Measurements from ENCODE around the gene RTP5.

The RTP5 gene

GRCh38 chr2:241843321-241844065 is 26.0 kb upstream of the RTP5 start:
- no peak for DNase-seq (ENCODE audit: low spot score)

- no peak for DNase-seq (ENCODE audit: low spot score)
Observed at GRCh38 chr2:241844066-241844728, 25.3 kb upstream of the RTP5 start.

GRCh38 chr2:241844831-241845578 is 24.5 kb upstream of the RTP5 start:
- no peak for DNase-seq (ENCODE audit: low spot score)

DNA sequence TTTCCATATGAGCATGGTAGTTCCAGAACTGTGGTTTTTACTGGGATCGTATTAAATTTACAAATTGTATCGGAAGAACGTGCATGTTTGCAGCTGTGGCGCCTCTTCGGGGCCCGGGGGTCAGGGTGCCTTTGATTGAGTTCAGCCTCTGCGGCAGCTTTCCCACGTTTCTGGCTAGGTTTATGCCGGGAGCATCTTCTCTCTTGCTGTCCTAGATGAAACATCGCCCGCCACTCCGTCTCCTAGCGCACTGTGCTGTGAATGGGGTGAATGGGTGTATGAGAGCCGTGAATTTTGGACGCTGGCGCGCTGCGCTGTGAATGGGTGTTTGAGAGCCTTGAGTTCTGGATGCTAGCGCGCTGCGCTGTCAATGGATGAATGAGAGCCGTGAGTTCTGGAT is 23.1 kb upstream of the RTP5 start:
- DNase-seq (ENCODE audit: low spot score), result no peak

DNA sequence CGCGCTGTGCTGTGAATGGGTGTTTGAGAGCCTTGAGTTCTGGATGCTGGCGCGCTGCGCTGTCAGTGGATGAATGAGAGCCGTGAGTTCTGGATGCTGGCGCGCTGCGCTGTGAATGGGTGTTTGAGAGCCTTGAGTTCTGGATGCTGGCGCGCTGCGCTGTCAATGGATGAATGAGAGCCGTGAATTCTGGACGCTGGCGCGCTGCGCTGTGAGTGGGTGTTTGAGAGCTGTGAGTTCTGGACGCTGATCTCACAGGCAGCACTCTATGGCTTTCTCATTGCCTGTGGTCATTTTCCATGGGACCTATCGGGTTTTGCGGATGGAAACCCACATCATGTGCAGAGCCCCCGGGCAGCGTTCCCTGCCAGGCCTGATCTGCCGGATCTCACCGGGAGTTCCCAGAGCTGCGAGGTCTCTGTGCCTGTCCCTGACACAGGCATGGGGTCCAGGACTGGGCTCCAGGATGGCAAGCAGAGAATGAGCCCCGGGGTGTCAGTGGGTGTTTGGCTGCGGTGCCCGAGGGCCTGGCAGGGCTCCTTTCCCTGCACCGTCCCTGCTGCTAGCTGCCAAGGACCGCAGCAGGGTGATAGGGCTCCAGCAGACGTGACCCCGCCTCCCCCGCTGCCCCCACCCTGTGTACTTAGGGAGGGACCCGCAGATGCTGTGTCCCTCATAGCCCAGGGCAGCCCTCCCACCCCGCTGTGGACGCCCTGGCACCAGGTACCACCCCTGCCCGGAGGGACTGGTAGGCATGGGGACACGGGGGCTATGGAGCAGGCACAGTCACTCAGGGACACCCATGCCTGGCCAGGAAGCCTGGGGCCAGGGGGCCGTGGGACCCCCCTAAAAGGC is 20.5 kb upstream of the RTP5 start:
- DNase-seq (ENCODE audit: low spot score), result no peak

DNA sequence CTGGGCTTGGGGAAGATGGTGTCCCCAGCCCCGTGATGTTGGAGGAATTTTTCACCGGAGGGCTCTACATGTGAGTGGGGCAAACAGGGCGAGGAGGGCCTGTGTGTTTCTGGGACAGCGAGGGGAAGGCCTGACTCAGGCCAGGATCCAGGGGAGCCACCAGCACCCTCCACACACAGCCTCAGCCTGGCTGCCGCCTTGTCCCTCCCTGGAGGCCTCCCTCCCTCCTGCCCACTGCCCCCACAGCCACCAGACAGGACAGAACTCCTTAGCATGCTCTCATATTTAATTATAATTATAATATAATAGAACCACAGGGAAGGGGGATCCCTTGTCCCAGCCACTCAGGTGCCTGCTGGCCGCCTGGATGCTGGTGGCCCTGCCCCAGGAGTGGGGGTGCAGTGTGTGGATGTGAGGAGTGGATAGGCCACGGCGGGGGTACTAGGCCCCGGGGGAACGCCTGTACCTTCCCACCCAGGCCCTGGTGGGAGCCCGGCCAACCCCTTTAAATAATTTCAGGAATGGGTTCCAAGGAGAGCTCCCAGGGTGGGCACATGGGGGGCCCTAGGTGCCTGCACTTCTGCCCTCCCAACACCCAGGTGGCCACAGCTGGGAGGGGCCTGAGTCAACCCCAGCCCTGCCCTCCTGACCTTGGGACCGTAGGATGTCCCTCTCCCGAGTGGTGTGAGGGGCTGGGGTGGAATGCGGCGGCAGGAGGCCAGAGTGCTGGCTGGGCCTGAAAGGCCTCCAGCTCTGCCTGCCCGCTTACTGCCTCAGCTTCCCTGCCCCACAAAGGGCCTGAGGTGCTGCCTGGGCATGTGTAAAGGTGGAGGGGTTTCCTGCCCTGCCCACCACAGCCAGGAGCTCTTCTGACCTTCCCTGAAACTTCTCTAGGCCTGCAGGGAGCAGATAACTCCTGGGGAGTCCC is 19.6 kb upstream of the RTP5 start:
- DNase-seq (ENCODE audit: low spot score), result no peak

GRCh38 chr2:241850544-241851324 is 18.8 kb upstream of the RTP5 start:
- DNase-seq (ENCODE audit: low spot score), result no peak

- DNase-seq (ENCODE audit: low spot score), result no peak
Observed at GRCh38 chr2:241851325-241852115, 18.0 kb upstream of the RTP5 start.

GRCh38 chr2:241852116-241852980 is 17.2 kb upstream of the RTP5 start:
- no peak for DNase-seq (ENCODE audit: low spot score)

DNA sequence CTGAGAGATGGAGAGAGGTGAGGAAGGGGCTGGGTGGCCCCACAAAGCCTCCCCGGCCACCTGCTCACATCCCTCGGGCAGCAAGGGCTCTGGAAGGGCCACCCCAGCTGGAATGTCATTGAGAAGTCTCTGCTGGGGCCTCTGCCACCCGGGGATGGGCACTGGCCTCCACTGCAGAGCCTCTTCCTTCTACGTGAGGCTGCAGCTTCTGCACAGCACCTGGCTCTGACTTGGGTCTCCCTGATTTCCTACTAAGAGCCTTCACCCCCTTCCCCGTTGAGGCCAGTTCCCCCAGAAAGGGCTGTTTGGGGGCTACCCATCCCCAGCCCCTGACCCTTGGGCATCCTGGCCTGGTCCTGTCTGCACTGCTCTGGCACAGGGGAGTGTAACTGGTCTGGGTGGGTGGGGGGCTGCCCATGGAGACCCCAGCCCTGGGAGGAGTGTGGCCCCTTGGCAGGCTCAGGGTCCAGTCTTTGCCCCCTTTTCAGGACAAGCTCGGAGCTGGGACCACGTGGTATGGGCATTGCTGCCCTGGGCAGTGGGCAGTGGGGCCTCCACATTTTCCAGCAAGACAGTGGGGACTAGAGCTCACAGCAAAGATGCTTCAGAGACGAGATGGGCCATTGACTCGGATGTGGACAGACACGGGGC is 16.4 kb upstream of the RTP5 start:
- no peak for DNase-seq (ENCODE audit: low spot score)

DNA sequence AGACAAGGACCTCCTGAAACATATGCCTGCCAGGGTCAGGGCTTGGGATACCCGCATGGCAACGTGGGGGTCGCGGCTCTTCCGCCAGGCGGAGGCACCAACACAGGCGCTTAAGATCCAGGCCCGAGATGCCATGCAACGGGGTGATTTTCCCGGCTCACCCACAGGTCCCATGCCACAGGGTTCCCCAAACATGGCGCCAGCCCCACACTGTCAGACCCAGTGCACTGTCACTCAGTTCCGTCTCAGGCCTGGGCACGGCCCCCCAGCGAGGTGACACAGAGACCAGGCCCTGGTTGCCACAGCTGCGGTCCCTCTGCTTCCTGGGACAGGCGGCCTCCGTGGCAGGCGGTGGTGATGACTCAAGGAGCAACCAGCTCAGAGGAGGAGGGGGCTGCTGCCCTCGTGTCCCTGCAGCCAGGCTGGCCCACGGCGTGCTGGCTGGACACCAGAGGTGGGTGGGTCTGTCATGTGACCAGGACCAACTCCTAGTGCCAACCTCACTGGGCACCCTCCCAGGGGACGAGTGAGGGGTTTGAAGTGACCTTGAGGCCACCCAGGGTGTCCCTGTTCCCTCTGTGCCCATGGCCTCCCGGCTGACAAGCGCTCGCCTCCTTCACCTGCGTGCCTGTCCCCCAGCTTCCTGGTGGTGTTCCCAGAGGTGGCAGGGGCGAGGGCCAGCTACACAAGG is 15.7 kb upstream of the RTP5 start:
- no peak for DNase-seq (ENCODE audit: low spot score)

DNA sequence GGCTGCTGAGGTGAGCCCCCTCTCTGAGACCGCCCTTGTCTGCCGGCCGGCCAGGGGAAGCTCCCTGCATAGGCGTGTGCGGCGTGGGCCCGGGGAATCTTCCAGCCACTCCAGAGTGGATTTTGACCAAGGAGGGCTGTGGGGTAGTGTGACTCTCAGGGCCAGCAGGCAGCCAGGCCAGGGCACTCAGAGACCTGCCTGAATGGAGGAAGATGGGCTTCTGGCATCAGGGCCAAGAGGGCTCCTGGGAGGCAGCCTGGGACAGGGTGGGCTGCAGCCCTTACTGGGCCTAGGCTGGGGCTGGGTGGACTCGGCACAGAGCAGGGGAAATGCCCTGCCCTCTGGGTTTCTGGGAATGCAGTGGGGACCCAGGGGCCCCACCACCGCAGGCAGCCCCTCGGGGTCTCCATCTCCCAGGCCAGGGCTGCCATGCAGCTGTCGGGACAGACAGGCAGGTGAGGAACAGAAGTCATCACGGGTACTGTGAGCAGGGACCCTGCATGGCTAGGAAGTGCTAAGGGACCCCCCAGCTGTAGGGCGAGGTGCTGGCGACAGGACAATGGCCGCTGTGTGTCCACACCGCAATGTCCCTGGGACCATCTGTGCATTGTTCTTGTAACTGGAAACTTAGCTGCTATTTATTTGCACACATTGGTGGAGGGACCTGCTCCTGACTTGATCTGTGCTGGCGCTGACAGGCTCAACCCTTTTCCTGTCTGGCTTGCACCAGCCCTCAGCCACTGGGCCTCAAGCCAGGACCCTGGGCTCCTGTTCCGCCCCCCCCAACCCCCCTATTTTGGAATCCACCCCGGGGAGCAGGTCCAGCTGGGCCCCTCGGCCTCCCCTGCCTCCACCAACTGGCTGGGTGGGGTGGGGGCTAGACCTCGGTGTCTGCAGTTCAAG is 14.9 kb upstream of the RTP5 start:
- DNase-seq (ENCODE audit: low spot score), result no peak

DNA sequence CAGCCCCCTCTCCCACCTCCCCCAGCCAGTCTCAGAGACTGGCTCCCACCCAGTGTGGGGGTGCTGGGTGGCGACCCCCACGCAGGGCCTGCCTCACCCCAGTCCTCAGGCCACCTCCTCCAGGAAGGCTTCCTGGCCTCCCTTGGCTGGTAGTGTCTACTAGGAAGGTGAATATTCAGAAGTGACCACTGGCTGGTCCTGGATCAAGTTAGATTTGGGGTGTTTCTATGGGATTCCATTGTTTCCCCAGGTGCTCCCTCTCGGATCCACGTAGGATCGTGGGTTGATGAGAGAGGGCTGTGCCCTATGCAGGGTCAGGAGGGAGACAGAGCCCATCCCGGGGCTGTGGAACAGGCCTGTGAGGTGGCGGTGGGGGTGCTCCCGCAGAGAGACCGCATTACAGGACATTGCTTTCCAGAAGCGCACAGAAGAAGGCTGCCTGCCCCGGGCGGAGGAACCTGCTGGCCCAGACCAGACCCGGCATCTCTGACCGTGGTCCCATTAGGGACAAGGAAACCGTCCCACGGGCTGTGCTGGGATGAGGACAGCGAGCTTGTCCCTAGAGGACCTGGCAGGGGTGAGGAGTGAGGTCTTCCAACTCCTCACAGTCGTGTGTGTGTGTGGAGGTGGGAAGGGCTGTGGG is 14.2 kb upstream of the RTP5 start:
- DNase-seq (ENCODE audit: low spot score), result no peak

DNA sequence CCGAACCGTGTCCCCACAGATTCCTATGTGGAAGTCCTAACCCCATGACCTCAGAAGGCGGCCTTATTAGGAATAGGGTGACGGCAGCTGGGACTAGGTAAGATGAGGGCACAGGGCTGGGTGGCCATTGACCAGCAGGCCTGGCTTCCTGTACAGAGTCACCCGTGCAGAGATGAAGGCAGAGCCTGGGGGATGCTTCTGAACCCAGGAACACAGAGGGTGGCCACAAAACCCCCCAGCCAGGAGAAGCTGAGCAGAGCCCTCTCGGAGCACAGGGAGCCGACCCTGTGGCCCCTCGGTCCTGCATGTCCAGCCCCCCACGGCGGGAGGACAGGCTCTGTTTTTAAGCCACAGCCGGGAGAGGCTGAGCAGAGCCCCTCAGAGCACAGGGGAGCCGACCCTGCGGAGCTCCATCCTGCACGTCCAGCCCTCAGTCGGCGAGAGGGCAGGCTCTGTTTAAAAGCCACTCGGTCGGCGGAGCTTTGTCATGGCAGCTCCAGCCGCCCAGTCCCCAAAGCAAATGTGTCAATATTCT is 13.6 kb upstream of the RTP5 start:
- DNase-seq (ENCODE audit: low spot score), result no peak

DNA sequence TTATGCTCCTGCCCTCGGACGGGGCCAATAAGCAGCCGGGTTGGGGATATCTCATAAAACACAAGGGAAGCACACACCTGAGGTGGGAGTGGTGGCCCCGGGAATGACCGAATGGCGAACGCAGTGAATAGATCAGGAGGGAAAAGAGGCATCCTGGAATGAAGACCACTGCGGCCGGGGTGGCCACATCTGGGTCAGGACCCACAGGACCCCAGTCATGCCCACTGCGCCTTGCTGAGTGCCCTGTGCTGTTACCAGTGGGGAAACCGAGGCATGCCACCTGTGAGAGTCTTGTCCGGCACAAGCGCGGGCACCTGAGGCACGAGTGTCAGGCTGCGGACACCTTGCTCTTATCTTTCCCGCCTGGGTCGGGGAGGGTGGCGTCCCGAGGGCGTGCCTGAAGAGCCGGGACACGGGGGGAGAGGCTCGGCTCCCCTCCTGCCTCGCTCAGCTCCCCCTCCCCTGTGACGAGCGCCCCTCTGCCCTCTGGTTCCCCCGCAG is 12.4 kb upstream of the RTP5 start:
- no peak for DNase-seq (ENCODE audit: low spot score)
